MV-4-11 (cell line): ENCODE measurements around the gene TCHH.
"Not testable (repeated sequence)": the region's sequence is repeated elsewhere in the genome, so short reads cannot be mapped to it uniquely, and the experiment has no call there.

Experiments
- DNase-seq: peaks from one replicate; lab custom pipeline; 2025; lab: John Stamatoyannopoulos, UW

The TCHH gene

GRCh38 chr1:152112101-152112884 is 3.0 kb downstream of the TCHH start:
- no peak for DNase-seq

GRCh38 chr1:152111515-152111968 is 3.7 kb downstream of the TCHH start:
- DNase-seq = no peak

GRCh38 chr1:152110860-152111514 is 4.3 kb downstream of the TCHH start:
- peak; percentile 51 for DNase-seq

- DNase-seq = peak; percentile 40
These were observed 4.8 kb downstream of the TCHH start for GRCh38 chr1:152110365-152110859.

GRCh38 chr1:152109998-152110294 is 5.3 kb downstream of the TCHH start:
- DNase-seq = no peak

GRCh38 chr1:152109231-152109997 is 5.8 kb downstream of the TCHH start:
- DNase-seq = no peak

GRCh38 chr1:152108882-152109222 is 6.4 kb downstream of the TCHH start:
- DNase-seq = no peak

GRCh38 chr1:152107984-152108881 is 7.0 kb downstream of the TCHH start:
- no peak for DNase-seq

GRCh38 chr1:152107031-152107983 is 7.9 kb downstream of the TCHH start:
- DNase-seq = peak; percentile 13

- DNase-seq = no peak
These were observed 10.4 kb downstream of the TCHH start for GRCh38 chr1:152104854-152105253.

- no peak for DNase-seq
These were observed 18.3 kb downstream of the TCHH start for GRCh38 chr1:152096931-152097330.

- DNase-seq = no peak
These were observed 26.1 kb downstream of the TCHH start, which contains the start of gene TCHHL1 for GRCh38 chr1:152089014-152089674. TSS of gene TCHHL1 (minus strand) at chr1:152089064. CDS start at chr1:152088143, 921 bp downstream.

- no peak for DNase-seq
These were observed 28.5 kb downstream of the TCHH start for GRCh38 chr1:152086760-152087159.

GRCh38 chr1:152084853-152085252 is 30.4 kb downstream of the TCHH start:
- no peak for DNase-seq

- not testable (repeated sequence) for DNase-seq
These were observed 34.2 kb downstream of the TCHH start for GRCh38 chr1:152081026-152081425.

GRCh38 chr1:152080494-152080893 is 34.8 kb downstream of the TCHH start:
- DNase-seq = not testable (repeated sequence)

GRCh38 chr1:152078831-152079441 is 36.3 kb downstream of the TCHH start:
- no peak for DNase-seq

- no peak for DNase-seq
These were observed 42.9 kb downstream of the TCHH start for GRCh38 chr1:152072311-152072710.

GRCh38 chr1:152071123-152071522 is 44.1 kb downstream of the TCHH start:
- DNase-seq = no peak
